PC-3 (cell line): ENCODE data around the gene LINGO4. TPM values are rescaled to one million over a fixed set of nuclear protein-coding genes. Genes with fewer than 3 reads are reported as not detected.

Experiments used
- ATAC-seq: fragments of 200-7000 bp; cut with Tn5 transposase; 2 replicates; pipeline ENCODE4 v1.9.1; 2020; ENCODE audit warnings: mild to moderate bottlenecking, moderate library complexity
- Bru-seq: library from RNA; stranded (reverse); fragments of 400-500 nt; gene quantifications from one replicate; lab custom pipeline; 2021; lab: Mats Ljungman, UMichigan
- BruChase-seq, 2 experiments: library from RNA; stranded (reverse); fragments of 400-500 nt; gene quantifications; one replicate each; lab custom pipeline; 2021; lab: Mats Ljungman, UMichigan
- BruUV-seq: library from RNA; stranded (reverse); fragments of 400-500 nt; replicated peaks from 2 replicates; lab custom pipeline; 2021; lab: Mats Ljungman, UMichigan
- CTCF ChIA-PET: fragments of 300-600 bp; sonication (Branson Sonifier 250); formaldehyde crosslinking; loops from one replicate; lab custom pipeline; 2022; ENCODE audit warnings: antibody characterized with exemption; lab: Charles Lee
- POLR2A ChIA-PET: fragments of 300-600 bp; sonication (Branson Sonifier 250); formaldehyde crosslinking; loops from one replicate; lab custom pipeline; 2022; ENCODE audit warnings: antibody characterized with exemption; ENCODE audit not compliant: unreplicated experiment; lab: Charles Lee
- DNase-seq: peaks from one replicate; pipeline ENCODE4 v3.0.0-alpha.2; 2015
- H2AFZ ChIP-seq: fragments of 300-600 bp; sonication (generic); 2 replicates; pipeline ENCODE4 v1.6.0; 2016; ENCODE audit warnings: antibody characterized with exemption, low read length
- H3F3A ChIP-seq: fragments of 300-600 bp; sonication (generic); one replicate; pipeline ENCODE4 v1.6.0; 2017; ENCODE audit warnings: antibody characterized with exemption, low read length, control low read depth, mild to moderate bottlenecking; ENCODE audit not compliant: unreplicated experiment
- H3K27ac ChIP-seq: fragments of 300-600 bp; sonication (generic); 2 replicates; pipeline ENCODE4 v1.5.1; 2016; ENCODE audit warnings: mild to moderate bottlenecking, low read length
- H3K27me3 ChIP-seq: fragments of 300-600 bp; sonication (generic); 2 replicates; pipeline ENCODE4 v1.6.1; 2016; ENCODE audit warnings: low read length, mixed read lengths
- H3K36me3 ChIP-seq: fragments of 300-600 bp; sonication (generic); 2 replicates; pipeline ENCODE4 v1.6.1; 2016; ENCODE audit warnings: low read depth, mixed run types, low read length, mixed read lengths
- H3K4me1 ChIP-seq: fragments of 300-600 bp; sonication (generic); 2 replicates; pipeline ENCODE4 v1.5.1; 2016; ENCODE audit warnings: low read length; ENCODE audit not compliant: insufficient read depth
- H3K4me2 ChIP-seq: fragments of 300-600 bp; sonication (generic); 2 replicates; pipeline ENCODE4 v1.6.0; 2016; ENCODE audit warnings: low read length
- H3K4me3 ChIP-seq: fragments of 300-600 bp; sonication (generic); 2 replicates; pipeline ENCODE4 v1.5.1; 2016; ENCODE audit warnings: mild to moderate bottlenecking, low read length, mixed read lengths
- H3K79me2 ChIP-seq: fragments of 300-600 bp; sonication (generic); 2 replicates; pipeline ENCODE4 v1.6.1; 2017; ENCODE audit warnings: low read length, mixed read lengths
- H3K9ac ChIP-seq: fragments of 300-600 bp; sonication (generic); 2 replicates; pipeline ENCODE4 v1.6.0; 2016; ENCODE audit warnings: mild to moderate bottlenecking, low read length
- H3K9me2 ChIP-seq: fragments of 300-600 bp; sonication (generic); replicated peaks from 2 replicates; pipeline ENCODE4 v1.6.1; 2016; ENCODE audit warnings: mixed run types, low read length, mixed read lengths
- H3K9me3 ChIP-seq: fragments of 300-600 bp; sonication (generic); 2 replicates; pipeline ENCODE4 v1.6.1; 2016; ENCODE audit warnings: low read length, mixed read lengths
- H4K20me1 ChIP-seq: fragments of 300-600 bp; sonication (generic); 2 replicates; pipeline ENCODE4 v1.6.1; 2016; ENCODE audit warnings: low read length, mixed read lengths
- CTCF ChIP-seq: fragments of 300-600 bp; sonication (generic); conservative IDR thresholded peaks from 2 replicates; pipeline ENCODE4 v1.5.1; 2017; ENCODE audit warnings: antibody characterized with exemption, low read depth, mild to moderate bottlenecking, low read length
- EZH2 ChIP-seq: fragments of 300-600 bp; sonication (generic); IDR thresholded peaks from one replicate; pipeline ENCODE4 v1.6.1; 2017; ENCODE audit warnings: antibody characterized with exemption, mild to moderate bottlenecking, low read length; ENCODE audit not compliant: unreplicated experiment
- EZH2phosphoT487 ChIP-seq: fragments of 300-600 bp; sonication (generic); IDR thresholded peaks from 2 replicates; pipeline ENCODE4 v1.6.1; 2018; ENCODE audit warnings: mild to moderate bottlenecking, antibody characterized with exemption, low read length, borderline replicate concordance
- intact Hi-C: fragments of 100-400 bp; cut with micrococcal nuclease; formaldehyde crosslinking; loops from 2 replicates; pipeline ENCODE4 v1.9.0; 2023
- long read RNA-seq: library from polyadenylated mRNA; unstranded; transcript quantifications from one replicate; pipeline ENCODE4 v2.0.0, GENCODE V29; 2021; ENCODE audit not compliant: unreplicated experiment
- total RNA-seq: library from RNA; depleted of rRNA; stranded (reverse); fragments of >200 nt; gene quantifications from 2 replicates; pipeline ENCODE4 v1.2.3, GENCODE V29; 2014; rRNA removed

The LINGO4 gene
- total RNA-seq (not detected in 2 replicates), Bru-seq, nascent RNA (not detected), BruChase-seq, experiment 1, labeled RNA remaining after a 6-hour chase (not detected), BruChase-seq, experiment 2, labeled RNA remaining after a 2-hour chase (not detected)
- long read RNA-seq: 0 reads

GRCh38 chr1:151805066-151805820, at the start of gene LINGO4:
TSS of gene LINGO4 (minus strand) at chr1:151805419. CDS start at chr1:151802704, 2,715 bp downstream.
- ATAC-seq: no peak
- no peak within 1 kb of the TSS for H3K9ac ChIP-seq
- BruUV-seq: no TSS peak

GRCh38 chr1:151854658-151855057, 49.4 kb upstream of the LINGO4 start:
- intact Hi-C loops: no loop called here
- ATAC-seq (no peak), DNase-seq (no peak)
- Histone ChIP-seq H2AFZ (no peak overlapping the region), H3K4me2 (no peak overlapping the region), H3K9ac (no peak overlapping the region), H3K27me3 (peaks cover 18% of the 10 kb centered on the region), H4K20me1 (no peaks in the 10 kb centered on the region), H3K9me2 (no peaks in the 10 kb centered on the region), H3F3A (no peaks in the 10 kb centered on the region), H3K36me3 (no peaks in the 10 kb centered on the region), H3K27ac (no peak overlapping the region), H3K4me1 (no peaks in the 10 kb centered on the region), H3K79me2 (no peaks in the 10 kb centered on the region), H3K4me3 (no peak overlapping the region), H3K9me3 (no peaks in the 10 kb centered on the region)
- no TSS peak for BruUV-seq
- ChIA-PET CTCF (no interaction called here), POLR2A (no interaction called here)
- TF ChIP-seq EZH2phosphoT487 (no peak), CTCF (no peak), EZH2 (no peak)

More at GRCh38 chr1:151805066-151805820, at the start of gene LINGO4:
- intact Hi-C loops: no loop called here
- H4K20me1 ChIP-seq: no peaks in the 10 kb centered on the region
- no peaks in the 10 kb centered on the region for H3K9me2 ChIP-seq
- CTCF ChIA-PET: no interaction called here
- H3K4me3 ChIP-seq: no peak within 1 kb of the TSS
- H3K9me3 ChIP-seq: no peaks in the 10 kb centered on the region
- POLR2A ChIA-PET: no interaction called here
- TF ChIP-seq EZH2: no peak
- TF ChIP-seq EZH2phosphoT487: no peak
- TF ChIP-seq CTCF: no peak
- H2AFZ ChIP-seq: no peak within 1 kb of the TSS
- no peak within 1 kb of the TSS for H3K4me2 ChIP-seq
- H3K27ac ChIP-seq: no peak within 1 kb of the TSS
- no peaks in the 10 kb centered on the region for H3K4me1 ChIP-seq
- H3K27me3 ChIP-seq: peaks cover 19% of the 10 kb centered on the region
- DNase-seq: no peak
- H3K36me3 ChIP-seq: no peaks in the 10 kb centered on the region
- no peaks in the 10 kb centered on the region for H3F3A ChIP-seq
- no peaks in the 10 kb centered on the region for H3K79me2 ChIP-seq
